ENCODE data around the gene ZNF577. TPM values are rescaled to one million over a fixed set of nuclear protein-coding genes. Genes with fewer than 3 reads are reported as not detected.

ZNF577 gene
- total and polyA plus RNA-seq, 2 donors (not counting 3 experiments of a cell fraction or from before 2014, with no cell fraction given): 4.0 to 4.7 TPM

DNA sequence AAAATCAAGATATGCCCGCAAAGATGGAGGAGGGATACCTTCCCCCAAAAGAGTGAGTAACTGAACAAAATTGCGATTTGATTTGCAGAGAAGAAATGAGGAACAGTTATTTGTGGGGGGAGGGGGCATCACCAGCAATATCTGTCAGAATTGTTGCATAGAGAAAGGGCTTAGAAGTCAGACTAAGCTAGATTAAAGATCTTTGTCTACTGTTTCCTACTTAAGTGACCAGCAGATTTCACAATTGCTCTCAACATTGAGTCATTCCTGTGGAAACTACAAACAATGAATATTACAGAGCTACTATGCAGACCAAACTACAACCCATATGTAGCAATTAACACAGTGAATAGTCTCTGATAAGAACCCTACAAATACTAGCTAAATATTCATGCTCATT lies 65.4 kb downstream of the ZNF577 start:
- no peaks in the 10 kb centered on the region for H3K9me1 ChIP-seq (replicated peaks; ENCODE audit: control insufficient read depth, extremely low read depth, insufficient read depth, low read length)
- ChIA-PET CTCF (no interaction called here), POLR2A (no interaction called here)
- H3K79me2 ChIP-seq (ENCODE audit: control insufficient read depth, insufficient read depth, low read length): no peaks in the 10 kb centered on the region
- dilution Hi-C loops (cut with MboI; ENCODE audit: extremely low pct_ligation_motif_present, low sequenced_read_pairs): no loop called here
- no peaks in the 10 kb centered on the region for H3K27me3 ChIP-seq (ENCODE audit: control insufficient read depth in 2 of 2, insufficient read depth in 2 of 2, low read length in 2 of 2)
- no peak overlapping the region for H2AFZ ChIP-seq (ENCODE audit: low read depth, low read length)
- H3K4me3 ChIP-seq (replicated peaks in 1 of 3; ENCODE audit: insufficient read depth in 1 of 3, low read depth in 1 of 3, low read length in 3 of 3): no peak overlapping the region
- peaks cover 2% of the 10 kb centered on the region for H3K9me3 ChIP-seq (replicated peaks; ENCODE audit: control insufficient read depth, insufficient read depth, low read length)
- FAIRE-seq (no peak), DNase-seq (ENCODE audit: low read depth, low spot score) (no peak)
- intact Hi-C loops (cut with micrococcal nuclease): no loop called here
- H4K20me1 ChIP-seq (replicated peaks; ENCODE audit: control insufficient read depth, extremely low read depth, insufficient read depth, low read length): no peaks in the 10 kb centered on the region
- H3K27ac ChIP-seq (ENCODE audit: insufficient read depth, low read depth, low read length): no peak overlapping the region
- H3K4me2 ChIP-seq (ENCODE audit: insufficient read depth, low read length): no peak overlapping the region
- no peaks in the 10 kb centered on the region for H3K36me3 ChIP-seq (ENCODE audit: control insufficient read depth in 2 of 2, extremely low read depth in 1 of 2, insufficient read depth in 2 of 2, low read length in 2 of 2)
- H3K4me1 ChIP-seq (ENCODE audit: control insufficient read depth, extremely low read depth, insufficient read depth, low read length): no peaks in the 10 kb centered on the region
- H3K9ac ChIP-seq (replicated peaks; ENCODE audit: extremely low read depth, insufficient read depth, low read length): no peak overlapping the region
- BruUV-seq (replicated peaks): no TSS peak
- TF ChIP-seq POLR2A (IDR thresholded peaks at IDR 0.05; ENCODE audit: low read depth, low read length) (no peak), GATA2 (IDR thresholded peaks at IDR 0.05; ENCODE audit: insufficient read depth, insufficient read length, low read depth, low read length) (no peak), POLR2AphosphoS5 (IDR thresholded peaks at IDR 0.05; ENCODE audit: insufficient read depth, low read depth, low read length) (no peak), FOS (IDR thresholded peaks at IDR 0.05; ENCODE audit: borderline replicate concordance, insufficient read depth, low read length) (no peak), JUN (IDR thresholded peaks at IDR 0.05; ENCODE audit: borderline replicate concordance, insufficient read depth, insufficient read length, low read depth) (no peak), EZH2 (IDR thresholded peaks at IDR 0.05; ENCODE audit: borderline replicate concordance, low read depth, low read length, severe bottlenecking) (no peak), MYC (IDR thresholded peaks at IDR 0.05; ENCODE audit: low read depth, low read length) (no peak)
- TF ChIP-seq, protein P1, sequence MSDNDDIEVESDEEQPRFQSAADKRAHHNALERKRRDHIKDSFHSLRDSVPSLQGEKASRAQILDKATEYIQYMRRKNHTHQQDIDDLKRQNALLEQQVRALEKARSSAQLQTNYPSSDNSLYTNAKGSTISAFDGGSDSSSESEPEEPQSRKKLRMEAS (IDR thresholded peaks at IDR 0.05; ENCODE audit: insufficient read depth, insufficient read length): no peak
- TF ChIP-seq, protein P2, sequence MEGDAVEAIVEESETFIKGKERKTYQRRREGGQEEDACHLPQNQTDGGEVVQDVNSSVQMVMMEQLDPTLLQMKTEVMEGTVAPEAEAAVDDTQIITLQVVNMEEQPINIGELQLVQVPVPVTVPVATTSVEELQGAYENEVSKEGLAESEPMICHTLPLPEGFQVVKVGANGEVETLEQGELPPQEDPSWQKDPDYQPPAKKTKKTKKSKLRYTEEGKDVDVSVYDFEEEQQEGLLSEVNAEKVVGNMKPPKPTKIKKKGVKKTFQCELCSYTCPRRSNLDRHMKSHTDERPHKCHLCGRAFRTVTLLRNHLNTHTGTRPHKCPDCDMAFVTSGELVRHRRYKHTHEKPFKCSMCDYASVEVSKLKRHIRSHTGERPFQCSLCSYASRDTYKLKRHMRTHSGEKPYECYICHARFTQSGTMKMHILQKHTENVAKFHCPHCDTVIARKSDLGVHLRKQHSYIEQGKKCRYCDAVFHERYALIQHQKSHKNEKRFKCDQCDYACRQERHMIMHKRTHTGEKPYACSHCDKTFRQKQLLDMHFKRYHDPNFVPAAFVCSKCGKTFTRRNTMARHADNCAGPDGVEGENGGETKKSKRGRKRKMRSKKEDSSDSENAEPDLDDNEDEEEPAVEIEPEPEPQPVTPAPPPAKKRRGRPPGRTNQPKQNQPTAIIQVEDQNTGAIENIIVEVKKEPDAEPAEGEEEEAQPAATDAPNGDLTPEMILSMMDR (IDR thresholded peaks at IDR 0.05; ENCODE audit: extremely low read depth in 1 of 2, insufficient read depth in 1 of 2, low read depth in 1 of 2, low read length in 2 of 2): no peak

Data from endothelial cell of umbilical vein (primary cell).